ENCODE results near the gene PDRG1.
"Not testable (repeated sequence)": the region's sequence is repeated elsewhere in the genome, so short reads cannot be mapped to it uniquely, and the experiment has no call there.

Gene PDRG1

DNA sequence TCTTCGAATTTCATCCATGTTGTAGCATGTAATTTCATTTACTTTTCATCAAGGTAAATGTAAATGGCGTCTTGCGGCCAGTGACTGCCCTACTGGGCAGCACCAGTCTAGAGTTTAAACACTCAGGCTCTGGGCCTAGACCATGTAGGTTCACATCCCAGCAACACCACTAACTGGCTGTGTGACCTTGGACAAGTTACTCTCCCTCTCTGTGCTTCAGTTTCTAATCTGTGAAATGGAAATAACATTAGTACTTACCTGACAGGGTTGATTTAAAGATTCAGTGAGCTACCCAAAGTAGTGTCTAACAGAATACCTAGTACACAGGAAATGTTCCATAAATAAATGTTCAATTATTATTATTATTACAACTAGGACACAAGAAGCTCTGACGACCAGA is 29.3 kb downstream of the PDRG1 start:
- Histone ChIP-seq H3K4me1 (ENCODE audit: low read depth, poor library complexity, severe bottlenecking) (no peaks in the 10 kb centered on the region), H2AFZ (ENCODE audit: low read depth) (no peak overlapping the region), H3K9ac (no peak overlapping the region), H3K4me2 (no peak overlapping the region), H3K4me3 (IDR thresholded peaks at IDR 0.05; ENCODE audit: insufficient read depth, low read depth, low read length) (no peak overlapping the region), H4K20me1 (ENCODE audit: insufficient read depth) (no peaks in the 10 kb centered on the region), H3K79me2 (ENCODE audit: insufficient read depth, low read depth) (no peaks in the 10 kb centered on the region), H3K27me3 (ENCODE audit: insufficient read depth, low read depth) (peaks cover 10% of the 10 kb centered on the region; the same call in 1 of the 2 replicates), H3K36me3 (ENCODE audit: insufficient read depth) (no peaks in the 10 kb centered on the region), H3K27ac (no peak overlapping the region)
- TF ChIP-seq CTCF (conservative IDR thresholded peaks at IDR 0.05; ENCODE audit: low read depth, low read length): no peak

GRCh38 chr20:31922181-31922580 is 29.7 kb downstream of the PDRG1 start:
- Histone ChIP-seq H3K4me3 (IDR thresholded peaks at IDR 0.05; ENCODE audit: insufficient read depth, low read depth, low read length) (no peak overlapping the region), H3K36me3 (ENCODE audit: insufficient read depth) (no peaks in the 10 kb centered on the region), H4K20me1 (ENCODE audit: insufficient read depth) (no peaks in the 10 kb centered on the region), H3K4me1 (ENCODE audit: low read depth, poor library complexity, severe bottlenecking) (no peaks in the 10 kb centered on the region), H3K27ac (no peak overlapping the region), H3K4me2 (no peak overlapping the region), H3K79me2 (ENCODE audit: insufficient read depth, low read depth) (no peaks in the 10 kb centered on the region), H3K9ac (no peak overlapping the region), H3K27me3 (ENCODE audit: insufficient read depth, low read depth) (peaks cover 10% of the 10 kb centered on the region; the same call in 1 of the 2 replicates), H2AFZ (ENCODE audit: low read depth) (no peak overlapping the region)
- no peak for TF ChIP-seq CTCF (conservative IDR thresholded peaks at IDR 0.05; ENCODE audit: low read depth, low read length)

GRCh38 chr20:31921480-31921879 is 30.4 kb downstream of the PDRG1 start:
- H4K20me1 ChIP-seq (ENCODE audit: insufficient read depth); H3K9ac ChIP-seq; H3K27ac ChIP-seq; H3K79me2 ChIP-seq (ENCODE audit: insufficient read depth, low read depth); H3K4me3 ChIP-seq (IDR thresholded peaks at IDR 0.05; ENCODE audit: insufficient read depth, low read depth, low read length); H3K27me3 ChIP-seq (ENCODE audit: insufficient read depth, low read depth); H3K36me3 ChIP-seq (ENCODE audit: insufficient read depth); H2AFZ ChIP-seq (ENCODE audit: low read depth); H3K4me2 ChIP-seq; H3K4me1 ChIP-seq (ENCODE audit: low read depth, poor library complexity, severe bottlenecking): not testable (repeated sequence)

GRCh38 chr20:31920275-31920855 is 31.5 kb downstream of the PDRG1 start:
- H3K4me2 ChIP-seq: no peak overlapping the region
- H3K4me3 ChIP-seq (IDR thresholded peaks at IDR 0.05; ENCODE audit: insufficient read depth, low read depth, low read length): no peak overlapping the region
- H4K20me1 ChIP-seq (ENCODE audit: insufficient read depth): no peaks in the 10 kb centered on the region
- no peaks in the 10 kb centered on the region for H3K4me1 ChIP-seq (ENCODE audit: low read depth, poor library complexity, severe bottlenecking)
- H3K9ac ChIP-seq: no peak overlapping the region
- no peak for TF ChIP-seq CTCF (conservative IDR thresholded peaks at IDR 0.05; ENCODE audit: low read depth, low read length)
- no peaks in the 10 kb centered on the region for H3K79me2 ChIP-seq (ENCODE audit: insufficient read depth, low read depth)
- H2AFZ ChIP-seq (ENCODE audit: low read depth): no peak overlapping the region
- H3K36me3 ChIP-seq (ENCODE audit: insufficient read depth): no peaks in the 10 kb centered on the region
- no peak overlapping the region for H3K27ac ChIP-seq
- H3K27me3 ChIP-seq (ENCODE audit: insufficient read depth, low read depth): no peaks in the 10 kb centered on the region; the same call in 1 of the 2 replicates

DNA sequence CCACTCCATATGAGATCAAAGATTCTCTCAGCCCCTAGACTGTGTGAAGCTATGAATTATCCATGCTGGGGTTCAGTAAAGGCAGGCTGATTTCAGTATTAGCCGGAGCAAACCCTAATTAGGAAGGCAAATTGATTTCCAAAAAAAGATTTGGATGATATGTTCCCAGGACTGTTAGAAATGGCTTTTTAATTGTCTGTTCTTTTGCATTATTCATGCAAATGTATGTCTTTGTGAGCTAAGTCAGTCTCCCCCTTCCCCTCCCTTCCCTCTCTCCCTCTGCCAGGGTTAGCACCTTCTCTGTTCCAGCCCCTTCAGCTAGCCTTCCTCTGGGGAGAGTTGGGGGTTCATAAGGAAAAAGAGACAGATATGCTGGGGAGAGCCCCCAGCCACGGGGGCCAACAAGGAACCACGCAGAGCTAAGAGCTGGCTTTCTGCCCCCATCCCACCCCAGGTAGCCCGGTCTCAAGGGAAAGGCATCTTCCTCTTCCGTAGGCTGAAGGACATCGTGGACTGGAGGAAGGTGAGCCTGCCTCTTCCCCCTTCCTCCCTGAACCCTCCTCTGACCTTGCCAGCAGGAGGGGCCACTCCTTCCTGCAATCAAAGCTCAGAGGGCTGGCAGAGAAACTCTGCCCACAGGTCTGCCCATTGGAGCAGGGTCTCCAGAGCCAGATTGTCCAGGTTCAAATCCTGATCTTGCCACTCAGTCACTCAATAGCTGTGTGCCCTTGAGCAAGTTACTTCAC is 32.3 kb downstream of the PDRG1 start:
- H2AFZ ChIP-seq (ENCODE audit: low read depth): no peak overlapping the region
- no peaks in the 10 kb centered on the region; the same call in 1 of the 2 replicates for H3K27me3 ChIP-seq (ENCODE audit: insufficient read depth, low read depth)
- no peak overlapping the region for H3K27ac ChIP-seq
- TF ChIP-seq CTCF (conservative IDR thresholded peaks at IDR 0.05; ENCODE audit: low read depth, low read length): no peak
- no peak overlapping the region for H3K4me2 ChIP-seq
- H4K20me1 ChIP-seq (ENCODE audit: insufficient read depth): no peaks in the 10 kb centered on the region
- no peaks in the 10 kb centered on the region for H3K36me3 ChIP-seq (ENCODE audit: insufficient read depth)
- no peak overlapping the region for H3K9ac ChIP-seq
- no peaks in the 10 kb centered on the region for H3K4me1 ChIP-seq (ENCODE audit: low read depth, poor library complexity, severe bottlenecking)
- no peak overlapping the region for H3K4me3 ChIP-seq (IDR thresholded peaks at IDR 0.05; ENCODE audit: insufficient read depth, low read depth, low read length)
- no peaks in the 10 kb centered on the region for H3K79me2 ChIP-seq (ENCODE audit: insufficient read depth, low read depth)
